ENCODE data around the gene DPP10. TPM values are rescaled to one million over a fixed set of nuclear protein-coding genes. Genes with fewer than 3 reads are reported as not detected.

The DPP10 gene
- total RNA-seq, 2 experiments from 2014 or later = not detected

GRCh38 chr2:114859726-114860510 is 417.5 kb downstream of the DPP10 start:
- Mint-ChIP-seq H3K27me3 (no peaks in the 10 kb centered on the region), H3K4me3 (no peak overlapping the region), H3K36me3 (no peaks in the 10 kb centered on the region), H3K9me3 (ENCODE audit: low read depth) (peaks cover 4% of the 10 kb centered on the region), H3K4me1 (no peaks in the 10 kb centered on the region), H3K27ac (no peak overlapping the region)
- CTCF ChIA-PET = no interaction called here
- ATAC-seq (no peak), DNase-seq (no peak)

- DNase-seq = no peak
- no peak for ATAC-seq
- CTCF ChIA-PET = interaction anchor here (0.7 kb wide), 1 partner anchor 64 kb away, joined by 3 read pairs; no protein-coding TSS in a partner anchor
- Mint-ChIP-seq H3K27me3 (no peaks in the 10 kb centered on the region), H3K36me3 (no peaks in the 10 kb centered on the region), H3K4me1 (no peaks in the 10 kb centered on the region), H3K27ac (no peak overlapping the region), H3K9me3 (ENCODE audit: low read depth) (peaks cover 4% of the 10 kb centered on the region), H3K4me3 (no peak overlapping the region)
Measured at GRCh38 chr2:114862243-114862642, 419.8 kb downstream of the DPP10 start.

GRCh38 chr2:114864901-114865300 is 422.5 kb downstream of the DPP10 start:
- no peak for DNase-seq
- no peaks in the 10 kb centered on the region for H3K4me1 Mint-ChIP-seq
- no peaks in the 10 kb centered on the region for H3K27me3 Mint-ChIP-seq
- no peak overlapping the region for H3K4me3 Mint-ChIP-seq
- peaks cover 2% of the 10 kb centered on the region for H3K9me3 Mint-ChIP-seq (ENCODE audit: low read depth)
- CTCF ChIA-PET = no interaction called here
- no peaks in the 10 kb centered on the region for H3K36me3 Mint-ChIP-seq
- no peak for ATAC-seq
- H3K27ac Mint-ChIP-seq = no peak overlapping the region

GRCh38 chr2:114880046-114880445 is 437.6 kb downstream of the DPP10 start:
- DNase-seq = no peak
- Mint-ChIP-seq H3K36me3 (no peaks in the 10 kb centered on the region), H3K4me1 (no peaks in the 10 kb centered on the region), H3K27me3 (no peaks in the 10 kb centered on the region), H3K9me3 (ENCODE audit: low read depth) (no peaks in the 10 kb centered on the region), H3K4me3 (no peak overlapping the region), H3K27ac (no peak overlapping the region)
- ATAC-seq = no peak
- CTCF ChIA-PET = no interaction called here

GRCh38 chr2:114919985-114920384 is 477.5 kb downstream of the DPP10 start:
- ATAC-seq (no peak), DNase-seq (no peak)
- CTCF ChIA-PET = no interaction called here
- Mint-ChIP-seq H3K27me3 (no peaks in the 10 kb centered on the region), H3K9me3 (ENCODE audit: low read depth) (peaks cover 6% of the 10 kb centered on the region), H3K27ac (no peak overlapping the region), H3K4me1 (no peaks in the 10 kb centered on the region), H3K4me3 (no peak overlapping the region), H3K36me3 (no peaks in the 10 kb centered on the region)

GRCh38 chr2:114922076-114922475 is 479.6 kb downstream of the DPP10 start:
- peaks cover 8% of the 10 kb centered on the region for H3K9me3 Mint-ChIP-seq (ENCODE audit: low read depth)
- H3K4me3 Mint-ChIP-seq = no peak overlapping the region
- H3K4me1 Mint-ChIP-seq = no peaks in the 10 kb centered on the region
- CTCF ChIA-PET = no interaction called here
- no peak overlapping the region for H3K27ac Mint-ChIP-seq
- ATAC-seq (no peak), DNase-seq (no peak)
- H3K27me3 Mint-ChIP-seq = no peaks in the 10 kb centered on the region
- no peaks in the 10 kb centered on the region for H3K36me3 Mint-ChIP-seq

GRCh38 chr2:114925296-114926255 is 483.1 kb downstream of the DPP10 start:
- no peaks in the 10 kb centered on the region for H3K27me3 Mint-ChIP-seq
- no peak overlapping the region for H3K4me3 Mint-ChIP-seq
- CTCF ChIA-PET = no interaction called here
- H3K9me3 Mint-ChIP-seq (ENCODE audit: low read depth) = peaks cover 13% of the 10 kb centered on the region
- DNase-seq = no peak
- no peak overlapping the region for H3K27ac Mint-ChIP-seq
- H3K36me3 Mint-ChIP-seq = no peaks in the 10 kb centered on the region
- H3K4me1 Mint-ChIP-seq = no peaks in the 10 kb centered on the region
- no peak for ATAC-seq

GRCh38 chr2:114926303-114926702 is 483.9 kb downstream of the DPP10 start:
- ATAC-seq (no peak), DNase-seq (no peak)
- Mint-ChIP-seq H3K27me3 (no peaks in the 10 kb centered on the region), H3K9me3 (ENCODE audit: low read depth) (peaks cover 13% of the 10 kb centered on the region), H3K36me3 (no peaks in the 10 kb centered on the region), H3K27ac (no peak overlapping the region), H3K4me3 (no peak overlapping the region), H3K4me1 (no peaks in the 10 kb centered on the region)
- CTCF ChIA-PET = interaction anchor here (0.6 kb wide), 1 partner anchor 64 kb away, joined by 3 read pairs; no protein-coding TSS in a partner anchor

GRCh38 chr2:114929225-114929624 is 486.8 kb downstream of the DPP10 start:
- no peaks in the 10 kb centered on the region for H3K27me3 Mint-ChIP-seq
- DNase-seq (no peak), ATAC-seq (no peak)
- H3K36me3 Mint-ChIP-seq = no peaks in the 10 kb centered on the region
- H3K4me3 Mint-ChIP-seq = no peak overlapping the region
- H3K27ac Mint-ChIP-seq = no peak overlapping the region
- no peaks in the 10 kb centered on the region for H3K4me1 Mint-ChIP-seq
- H3K9me3 Mint-ChIP-seq (ENCODE audit: low read depth) = peaks cover 19% of the 10 kb centered on the region
- CTCF ChIA-PET = no interaction called here

- H3K9me3 Mint-ChIP-seq (ENCODE audit: low read depth) = peaks cover 11% of the 10 kb centered on the region
- no peak for DNase-seq
- CTCF ChIA-PET = no interaction called here
- H3K36me3 Mint-ChIP-seq = no peaks in the 10 kb centered on the region
- no peaks in the 10 kb centered on the region for H3K4me1 Mint-ChIP-seq
- H3K27me3 Mint-ChIP-seq = no peaks in the 10 kb centered on the region
- H3K4me3 Mint-ChIP-seq = no peak overlapping the region
- ATAC-seq = no peak
- no peak overlapping the region for H3K27ac Mint-ChIP-seq
Measured at GRCh38 chr2:114933671-114934241, 491.3 kb downstream of the DPP10 start.

GRCh38 chr2:114935031-114935430 is 492.6 kb downstream of the DPP10 start:
- Mint-ChIP-seq H3K36me3 (no peaks in the 10 kb centered on the region), H3K4me1 (no peaks in the 10 kb centered on the region), H3K4me3 (no peak overlapping the region), H3K27me3 (no peaks in the 10 kb centered on the region), H3K27ac (no peak overlapping the region), H3K9me3 (ENCODE audit: low read depth) (peaks cover 8% of the 10 kb centered on the region)
- CTCF ChIA-PET = no interaction called here
- ATAC-seq (no peak), DNase-seq (no peak)

- no peaks in the 10 kb centered on the region for H3K27me3 Mint-ChIP-seq
- H3K9me3 Mint-ChIP-seq (ENCODE audit: low read depth) = peaks cover 8% of the 10 kb centered on the region
- ATAC-seq (no peak), DNase-seq (no peak)
- no peak overlapping the region for H3K27ac Mint-ChIP-seq
- CTCF ChIA-PET = no interaction called here
- no peaks in the 10 kb centered on the region for H3K4me1 Mint-ChIP-seq
- no peaks in the 10 kb centered on the region for H3K36me3 Mint-ChIP-seq
- no peak overlapping the region for H3K4me3 Mint-ChIP-seq
Measured at GRCh38 chr2:114937366-114937930, 495.0 kb downstream of the DPP10 start.

GRCh38 chr2:114940785-114941458 is 498.5 kb downstream of the DPP10 start:
- DNase-seq = no peak
- Mint-ChIP-seq H3K36me3 (no peaks in the 10 kb centered on the region), H3K4me1 (no peaks in the 10 kb centered on the region), H3K9me3 (ENCODE audit: low read depth) (peaks cover 6% of the 10 kb centered on the region), H3K27ac (no peak overlapping the region), H3K4me3 (no peak overlapping the region), H3K27me3 (no peaks in the 10 kb centered on the region)
- ATAC-seq = no peak
- CTCF ChIA-PET = no interaction called here
